ENCODE results near the gene TNKS2. TPM values are rescaled to one million over a fixed set of nuclear protein-coding genes. Genes with fewer than 3 reads are reported as not detected.

Gene TNKS2
- total and polyA plus RNA-seq, 4 donors: 8.6 to 80.1 (median 23.3) TPM

DNA sequence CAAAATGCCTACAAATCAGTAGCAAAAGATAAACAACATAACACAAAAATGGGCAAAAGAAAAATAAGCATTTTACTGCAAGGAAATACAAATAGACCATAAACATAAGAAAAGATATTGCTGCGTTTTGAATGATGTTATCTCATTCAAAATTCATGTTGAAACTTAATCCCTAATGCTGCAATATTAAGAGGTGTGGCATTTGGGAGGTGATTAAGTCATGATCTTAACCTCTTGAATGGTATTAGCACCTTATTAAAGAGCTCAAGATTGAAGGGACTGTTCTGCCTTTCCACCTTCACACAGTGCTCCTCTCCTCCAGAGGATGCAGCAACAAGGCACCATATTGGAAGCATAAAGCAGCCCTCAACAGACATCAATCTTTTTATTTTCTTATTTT, 12.4 kb upstream of the TNKS2 start:
- DNase-seq (no peak), ATAC-seq (ENCODE audit: insufficient read depth, low FRiP score) (no peak)
- no peak overlapping the region for H3K9ac ChIP-seq (ENCODE audit: insufficient read depth in 1 of 2, low read length in 2 of 2)
- 70 to 90% methylated on average over 1 of the region's 1 CpG for WGBS, 2 donors
- no peaks in the 10 kb centered on the region for H3K27me3 ChIP-seq (ENCODE audit: control insufficient read depth in 3 of 3, insufficient read depth in 3 of 3, low read length in 2 of 3)
- H3K4me3 ChIP-seq: no peak overlapping the region
- no peaks in the 10 kb centered on the region for H3K36me3 ChIP-seq (ENCODE audit: control insufficient read depth in 4 of 4, insufficient read depth in 4 of 4, low read length in 4 of 4)
- TF ChIP-seq, protein P1, sequence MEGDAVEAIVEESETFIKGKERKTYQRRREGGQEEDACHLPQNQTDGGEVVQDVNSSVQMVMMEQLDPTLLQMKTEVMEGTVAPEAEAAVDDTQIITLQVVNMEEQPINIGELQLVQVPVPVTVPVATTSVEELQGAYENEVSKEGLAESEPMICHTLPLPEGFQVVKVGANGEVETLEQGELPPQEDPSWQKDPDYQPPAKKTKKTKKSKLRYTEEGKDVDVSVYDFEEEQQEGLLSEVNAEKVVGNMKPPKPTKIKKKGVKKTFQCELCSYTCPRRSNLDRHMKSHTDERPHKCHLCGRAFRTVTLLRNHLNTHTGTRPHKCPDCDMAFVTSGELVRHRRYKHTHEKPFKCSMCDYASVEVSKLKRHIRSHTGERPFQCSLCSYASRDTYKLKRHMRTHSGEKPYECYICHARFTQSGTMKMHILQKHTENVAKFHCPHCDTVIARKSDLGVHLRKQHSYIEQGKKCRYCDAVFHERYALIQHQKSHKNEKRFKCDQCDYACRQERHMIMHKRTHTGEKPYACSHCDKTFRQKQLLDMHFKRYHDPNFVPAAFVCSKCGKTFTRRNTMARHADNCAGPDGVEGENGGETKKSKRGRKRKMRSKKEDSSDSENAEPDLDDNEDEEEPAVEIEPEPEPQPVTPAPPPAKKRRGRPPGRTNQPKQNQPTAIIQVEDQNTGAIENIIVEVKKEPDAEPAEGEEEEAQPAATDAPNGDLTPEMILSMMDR (IDR thresholded peaks at IDR 0.05; ENCODE audit: control extremely low read depth, extremely low read depth): no peak
- H3K27ac ChIP-seq (ENCODE audit: low read depth in 1 of 2, low read length in 1 of 2): no peak overlapping the region
- peaks cover 0 to 3% (median 0%) of the 10 kb centered on the region in 4 donors for H3K9me3 ChIP-seq (ENCODE audit: control insufficient read depth in 4 of 4, insufficient read depth in 3 of 4, low read length in 3 of 4)
- H3K4me1 ChIP-seq (ENCODE audit: control insufficient read depth in 5 of 5, insufficient read depth in 5 of 5, low read length in 5 of 5): no peaks in the 10 kb centered on the region

- Histone ChIP-seq H3K4me3 (no peak overlapping the region), H3K4me1 (ENCODE audit: control insufficient read depth in 5 of 5, insufficient read depth in 5 of 5, low read length in 5 of 5) (no peaks in the 10 kb centered on the region), H3K27me3 (ENCODE audit: control insufficient read depth in 3 of 3, insufficient read depth in 3 of 3, low read length in 2 of 3) (no peaks in the 10 kb centered on the region), H3K27ac (ENCODE audit: low read depth in 1 of 2, low read length in 1 of 2) (no peak overlapping the region), H3K36me3 (ENCODE audit: control insufficient read depth in 4 of 4, insufficient read depth in 4 of 4, low read length in 4 of 4) (no peaks in the 10 kb centered on the region), H3K9ac (ENCODE audit: insufficient read depth in 1 of 2, low read length in 2 of 2) (no peak overlapping the region), H3K9me3 (ENCODE audit: control insufficient read depth in 4 of 4, insufficient read depth in 3 of 4, low read length in 3 of 4) (peaks cover 0 to 3% (median 0%) of the 10 kb centered on the region in 4 donors)
- TF ChIP-seq, protein P1 (IDR thresholded peaks at IDR 0.05; ENCODE audit: control extremely low read depth, extremely low read depth): no peak
- DNase-seq (no peak), ATAC-seq (ENCODE audit: insufficient read depth, low FRiP score) (no peak)
- 92 to 98% methylated on average over 2 of the region's 2 CpGs for WGBS, 2 donors
These were observed 11.0 kb upstream of the TNKS2 start for GRCh38 chr10:91787258-91787657.

DNA sequence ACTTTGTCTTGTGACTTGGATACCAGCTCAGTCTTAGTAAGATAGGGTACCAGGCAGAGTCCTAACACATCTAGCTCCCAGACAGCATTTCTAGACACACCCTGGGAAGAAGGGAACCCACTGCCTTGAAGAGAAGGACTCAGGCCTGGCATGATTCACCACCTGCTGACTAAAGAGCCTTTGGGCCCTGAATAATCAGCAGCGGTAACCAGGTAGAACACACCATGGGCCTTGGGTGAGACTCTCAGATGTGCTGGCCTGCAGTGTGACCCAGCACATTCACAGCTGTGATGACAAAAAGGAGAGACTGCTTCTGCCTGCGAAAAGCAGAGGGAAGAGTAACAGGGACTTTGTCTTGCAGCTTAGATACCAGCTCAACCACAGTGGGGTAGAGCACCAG, 10.4 kb upstream of the TNKS2 start:
- H3K4me1 ChIP-seq (ENCODE audit: control insufficient read depth in 5 of 5, insufficient read depth in 5 of 5, low read length in 5 of 5): no peaks in the 10 kb centered on the region
- no peaks in the 10 kb centered on the region for H3K27me3 ChIP-seq (ENCODE audit: control insufficient read depth in 3 of 3, insufficient read depth in 3 of 3, low read length in 2 of 3)
- DNase-seq (no peak), ATAC-seq (ENCODE audit: insufficient read depth, low FRiP score) (no peak)
- H3K9me3 ChIP-seq (ENCODE audit: control insufficient read depth in 4 of 4, insufficient read depth in 3 of 4, low read length in 3 of 4): peaks cover 0 to 3% (median 0%) of the 10 kb centered on the region in 4 donors
- no peaks in the 10 kb centered on the region for H3K36me3 ChIP-seq (ENCODE audit: control insufficient read depth in 4 of 4, insufficient read depth in 4 of 4, low read length in 4 of 4)
- no peak overlapping the region for H3K27ac ChIP-seq (ENCODE audit: low read depth in 1 of 2, low read length in 1 of 2)
- WGBS, 2 donors: 95% methylated on average over 2 of the region's 2 CpGs
- TF ChIP-seq, protein P1 (IDR thresholded peaks at IDR 0.05; ENCODE audit: control extremely low read depth, extremely low read depth): no peak
- H3K4me3 ChIP-seq: no peak overlapping the region
- H3K9ac ChIP-seq (ENCODE audit: insufficient read depth in 1 of 2, low read length in 2 of 2): no peak overlapping the region

DNA sequence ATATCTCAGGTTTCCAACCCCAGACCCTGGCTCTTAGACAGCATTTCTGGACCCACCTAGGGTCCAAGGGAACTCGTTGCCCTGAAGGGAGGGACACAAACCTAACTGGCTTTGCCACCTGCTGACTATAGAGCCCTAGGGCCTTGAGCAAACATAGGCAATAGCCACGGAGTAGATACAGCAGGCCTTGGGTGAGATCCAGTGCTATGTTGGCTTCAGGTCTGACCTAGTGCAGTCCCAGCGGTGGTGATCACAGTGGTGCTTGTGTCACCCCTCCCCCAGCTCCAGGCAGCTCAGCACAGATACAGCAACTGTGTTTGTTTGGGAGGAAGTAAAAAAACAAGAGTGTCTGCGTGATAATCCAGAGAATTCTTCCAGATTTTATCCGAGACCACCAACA, 9.7 kb upstream of the TNKS2 start:
- WGBS, 2 donors: 76 to 88% methylated on average over 5 of the region's 5 CpGs
- H3K4me1 ChIP-seq (ENCODE audit: control insufficient read depth in 5 of 5, insufficient read depth in 5 of 5, low read length in 5 of 5): no peaks in the 10 kb centered on the region
- no peaks in the 10 kb centered on the region for H3K27me3 ChIP-seq (ENCODE audit: control insufficient read depth in 3 of 3, insufficient read depth in 3 of 3, low read length in 2 of 3)
- H3K27ac ChIP-seq (ENCODE audit: low read depth in 1 of 2, low read length in 1 of 2): no peak overlapping the region
- H3K4me3 ChIP-seq: no peak overlapping the region
- no peak overlapping the region for H3K9ac ChIP-seq (ENCODE audit: insufficient read depth in 1 of 2, low read length in 2 of 2)
- H3K36me3 ChIP-seq (ENCODE audit: control insufficient read depth in 4 of 4, insufficient read depth in 4 of 4, low read length in 4 of 4): no peaks in the 10 kb centered on the region
- DNase-seq: no peak
- TF ChIP-seq, protein P1 (IDR thresholded peaks at IDR 0.05; ENCODE audit: control extremely low read depth, extremely low read depth): no peak
- peaks cover 0 to 3% (median 0%) of the 10 kb centered on the region in 4 donors for H3K9me3 ChIP-seq (ENCODE audit: control insufficient read depth in 4 of 4, insufficient read depth in 3 of 4, low read length in 3 of 4)
- ATAC-seq (ENCODE audit: insufficient read depth, low FRiP score): no peak

Measured in lung (tissue), 12 donors.